ENCODE data around the gene NUF2.
"Not testable (repeated sequence)": the region's sequence is repeated elsewhere in the genome, so short reads cannot be mapped to it uniquely, and the experiment has no call there.

Gene NUF2

GRCh38 chr1:163335216-163335615 lies 13.5 kb downstream of the NUF2 start:
- no peak for DNase-seq (ENCODE audit: low read depth in 2 of 2)

- DNase-seq (ENCODE audit: low read depth in 2 of 2): no peak
Measured at GRCh38 chr1:163337631-163338030, 15.9 kb downstream of the NUF2 start.

- DNase-seq (ENCODE audit: low read depth in 2 of 2): no peak
Measured at GRCh38 chr1:163346326-163346870, 24.6 kb downstream of the NUF2 start.

- DNase-seq (ENCODE audit: low read depth in 2 of 2): no peak
Measured at GRCh38 chr1:163347106-163347505, 25.4 kb downstream of the NUF2 start.

GRCh38 chr1:163351912-163352311 lies 30.2 kb downstream of the NUF2 start:
- DNase-seq (ENCODE audit: low read depth in 2 of 2): no peak

- DNase-seq (ENCODE audit: low read depth in 2 of 2): no peak
Measured at GRCh38 chr1:163357378-163357777, 35.6 kb downstream of the NUF2 start.

- DNase-seq (ENCODE audit: low read depth in 2 of 2): not testable (repeated sequence)
Measured at GRCh38 chr1:163358172-163358571, 36.4 kb downstream of the NUF2 start.

GRCh38 chr1:163361123-163361934 lies 39.6 kb downstream of the NUF2 start:
- DNase-seq (ENCODE audit: low read depth in 2 of 2): no peak

GRCh38 chr1:163365186-163365585 lies 43.4 kb downstream of the NUF2 start:
- DNase-seq (ENCODE audit: low read depth in 2 of 2): no peak

GRCh38 chr1:163366555-163366954 lies 44.8 kb downstream of the NUF2 start:
- DNase-seq (ENCODE audit: low read depth in 2 of 2): no peak

GRCh38 chr1:163367721-163368120 lies 46.0 kb downstream of the NUF2 start:
- no peak for DNase-seq (ENCODE audit: low read depth in 2 of 2)

- no peak for DNase-seq (ENCODE audit: low read depth in 2 of 2)
Measured at GRCh38 chr1:163372576-163372975, 50.8 kb downstream of the NUF2 start.

GRCh38 chr1:163378554-163378953 lies 56.8 kb downstream of the NUF2 start:
- DNase-seq (ENCODE audit: low read depth in 2 of 2): no peak

GRCh38 chr1:163379801-163380200 lies 58.0 kb downstream of the NUF2 start:
- no peak for DNase-seq (ENCODE audit: low read depth in 2 of 2)

- DNase-seq (ENCODE audit: low read depth in 2 of 2): no peak
Measured at GRCh38 chr1:163381487-163382184, 59.9 kb downstream of the NUF2 start.

- no peak for DNase-seq (ENCODE audit: low read depth in 2 of 2)
Measured at GRCh38 chr1:163382395-163382794, 60.6 kb downstream of the NUF2 start.

GRCh38 chr1:163387146-163387545 lies 65.4 kb downstream of the NUF2 start:
- DNase-seq (ENCODE audit: low read depth in 2 of 2): no peak

GRCh38 chr1:163388970-163389369 lies 67.2 kb downstream of the NUF2 start:
- no peak for DNase-seq (ENCODE audit: low read depth in 2 of 2)

GRCh38 chr1:163395790-163396189 lies 74.0 kb downstream of the NUF2 start:
- peak in 1 of 2 experiments; percentile 1 for DNase-seq (ENCODE audit: low read depth in 2 of 2)

GRCh38 chr1:163397451-163398200 lies 75.9 kb downstream of the NUF2 start:
- no peak for DNase-seq (ENCODE audit: low read depth in 2 of 2)

- no peak for DNase-seq (ENCODE audit: low read depth in 2 of 2)
Measured at GRCh38 chr1:163399001-163399400, 77.2 kb downstream of the NUF2 start.

GRCh38 chr1:163399976-163400601 lies 78.3 kb downstream of the NUF2 start:
- no peak for DNase-seq (ENCODE audit: low read depth in 2 of 2)
